ENCODE results near the gene KRTAP5-8.
"Not testable (repeated sequence)": the region's sequence is repeated elsewhere in the genome, so short reads cannot be mapped to it uniquely, and the experiment has no call there.

The KRTAP5-8 gene

GRCh38 chr11:71575723-71576424 is 38.0 kb downstream of the KRTAP5-8 start:
- DNase-seq: no peak

- not testable (repeated sequence) for DNase-seq
These were observed 39.1 kb downstream of the KRTAP5-8 start for GRCh38 chr11:71576688-71577465.

DNA sequence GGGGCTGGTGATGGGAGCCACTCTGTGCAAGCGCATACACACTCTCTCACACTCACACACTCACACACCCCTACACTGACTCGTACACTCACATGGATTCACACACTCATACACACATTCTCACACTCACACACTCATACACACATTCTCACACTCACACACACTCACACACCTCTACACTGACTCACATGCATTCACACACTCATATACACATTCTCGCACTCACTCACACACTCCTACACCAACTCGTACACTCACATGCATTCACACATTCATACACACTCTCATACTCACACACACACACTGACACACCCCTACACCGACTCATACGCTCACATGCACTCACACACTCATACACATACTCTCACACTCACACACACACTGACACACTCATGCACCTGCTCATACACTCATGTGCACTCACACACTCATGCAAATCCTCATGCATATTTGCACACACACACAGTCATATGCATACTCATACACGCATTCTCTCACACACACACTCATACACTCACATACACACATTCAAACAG is 39.7 kb downstream of the KRTAP5-8 start:
- DNase-seq: no peak

GRCh38 chr11:71579513-71579912 is 41.7 kb downstream of the KRTAP5-8 start:
- not testable (repeated sequence) for DNase-seq

DNA sequence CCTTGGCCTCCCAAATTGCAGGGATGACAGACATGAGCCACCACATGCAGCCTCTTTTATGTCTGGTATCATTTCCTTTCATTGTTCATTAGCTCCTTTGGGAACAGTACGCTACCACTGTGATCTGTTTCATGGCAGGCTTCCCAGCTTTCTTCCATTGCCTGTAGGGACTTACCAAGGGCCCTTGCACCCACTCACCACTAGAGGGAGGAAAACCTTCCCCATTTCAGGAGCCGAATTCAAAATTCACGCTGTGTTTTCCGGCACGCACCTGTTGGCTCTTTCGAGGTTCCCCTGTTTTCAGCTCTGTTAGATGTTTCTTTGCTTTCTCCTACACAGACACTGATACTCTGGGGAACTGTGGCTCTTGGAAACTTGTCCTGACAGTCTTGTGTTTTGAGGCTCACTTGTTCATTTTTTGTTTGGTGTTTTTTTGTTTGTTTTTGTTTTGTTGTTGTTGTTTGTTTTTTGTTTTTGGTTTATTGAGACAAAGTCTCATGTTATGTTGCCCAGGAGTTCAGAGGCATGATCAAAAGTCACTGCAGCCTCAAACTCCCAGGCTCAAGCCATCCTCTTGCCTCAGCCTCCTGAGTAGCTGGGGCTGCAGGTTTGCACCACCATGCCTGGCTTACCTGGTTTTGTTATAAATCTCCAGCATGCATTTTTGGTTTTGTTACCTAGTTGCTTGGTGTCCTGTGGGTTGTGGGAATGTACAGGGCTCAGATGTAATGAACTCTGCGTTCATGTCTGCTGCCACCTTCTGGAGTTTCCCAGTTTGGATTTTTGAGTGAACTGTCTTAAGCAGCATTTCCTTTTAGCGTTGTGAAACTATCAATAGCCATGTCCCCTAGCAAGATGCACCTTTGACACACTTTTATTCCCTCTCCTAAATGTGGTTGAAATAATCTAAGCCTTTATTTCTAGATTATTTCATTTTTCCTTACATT is 42.5 kb downstream of the KRTAP5-8 start:
- peak; percentile 37 for DNase-seq

DNA sequence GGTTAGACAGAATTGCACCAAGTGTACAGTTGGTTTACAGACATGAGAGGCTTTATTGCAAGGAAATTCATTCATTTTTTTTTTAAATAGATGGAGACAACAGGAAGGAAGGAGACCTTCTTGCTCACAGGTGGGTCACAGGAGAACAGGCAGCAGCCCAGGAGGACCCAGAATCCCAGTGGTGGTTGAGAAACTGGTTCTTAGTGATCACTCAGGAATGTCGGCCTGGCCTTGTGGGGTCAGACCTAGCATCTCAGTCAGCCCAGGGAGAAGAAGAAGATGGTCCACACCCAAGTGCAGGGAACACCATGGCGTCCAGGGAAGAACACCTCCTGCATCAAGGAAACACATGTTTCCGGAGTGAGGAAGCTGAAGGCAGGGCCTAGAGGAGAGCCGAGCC is 44.0 kb downstream of the KRTAP5-8 start:
- DNase-seq: no peak

DNA sequence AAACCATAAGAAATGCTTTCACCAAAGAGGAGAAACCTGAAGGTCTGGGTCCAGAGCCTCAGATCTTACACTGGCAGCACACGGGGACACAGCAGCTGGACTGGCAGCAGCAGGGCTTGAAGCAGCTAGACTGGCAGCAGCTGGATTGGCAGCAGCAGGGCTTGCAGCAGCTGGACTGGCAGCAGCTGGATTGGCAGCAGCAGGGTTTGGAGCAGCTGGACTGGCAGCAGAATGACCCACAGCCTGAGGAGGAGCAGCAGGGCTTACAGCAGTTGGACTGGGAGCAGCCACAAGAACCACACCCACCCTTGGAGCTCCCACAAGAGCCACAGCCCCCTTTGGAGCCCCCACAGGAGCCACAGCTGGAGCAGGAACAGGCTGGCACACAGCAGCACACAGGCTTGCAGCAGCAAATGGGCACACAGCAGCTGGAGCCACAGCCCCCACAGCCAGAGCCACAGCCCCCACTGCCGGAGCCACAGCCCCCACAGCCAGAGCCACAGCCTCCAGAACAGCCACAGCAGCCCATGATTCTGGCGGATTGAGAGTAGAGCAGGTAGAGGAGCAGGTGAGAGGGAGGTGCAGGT is 44.6 kb downstream of the KRTAP5-8 start, which contains the start of gene KRTAP5-11:
TSS of gene KRTAP5-11 (minus strand) at position 567 of the 587 bp plus-strand sequence. CDS start at position 529, 38 bp downstream.
- no peak for DNase-seq

- not testable (repeated sequence) for DNase-seq
These were observed 45.1 kb downstream of the KRTAP5-8 start for GRCh38 chr11:71582969-71583368.

DNA sequence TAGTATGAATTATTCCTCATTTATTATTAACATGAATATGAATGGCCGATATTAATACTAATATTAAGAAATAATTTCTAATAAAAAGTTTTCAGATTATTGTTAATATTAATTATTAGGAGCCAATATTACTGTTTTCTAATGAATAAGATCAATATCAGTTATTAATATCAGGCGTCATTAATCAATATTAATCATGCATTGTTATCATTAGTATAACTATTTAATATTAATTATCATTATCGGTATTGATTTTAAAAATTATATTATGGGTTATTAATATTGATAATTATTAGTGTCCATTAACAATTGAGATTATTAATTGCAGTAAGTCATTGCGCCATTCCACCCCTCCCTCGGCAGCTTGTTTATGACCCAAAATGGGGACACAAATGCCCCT is 47.8 kb downstream of the KRTAP5-8 start:
- DNase-seq: not testable (repeated sequence)

DNA sequence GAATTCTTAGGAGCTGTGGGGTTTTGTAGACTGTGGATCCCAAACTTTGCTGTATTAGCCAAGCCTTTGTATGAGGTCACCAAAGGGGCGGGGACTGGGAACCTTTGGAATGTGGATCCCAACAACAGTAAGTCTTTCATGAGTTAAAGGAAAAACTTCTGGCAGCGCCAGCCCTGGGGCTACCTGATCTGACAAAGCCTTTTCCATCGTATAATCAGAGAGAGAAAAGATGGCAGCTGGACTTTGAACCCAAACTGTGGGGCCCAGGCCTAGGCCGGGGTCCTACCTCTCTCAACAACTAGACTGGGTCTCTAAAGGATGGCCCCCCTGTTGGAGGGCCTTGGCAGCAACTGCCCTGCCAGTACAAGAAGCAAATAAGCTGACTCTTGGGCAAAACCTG is 50.5 kb downstream of the KRTAP5-8 start:
- not testable (repeated sequence) for DNase-seq
